HCT116 (cell line): ENCODE results near the gene WHRN. TPM values are rescaled to one million over a fixed set of nuclear protein-coding genes. Genes with fewer than 3 reads are reported as not detected.

Source experiments
- ATAC-seq: fragments of 200-7000 bp; cut with Tn5 transposase; 2 replicates; pipeline ENCODE4 v1.9.1; 2020; ENCODE audit warnings: mild to moderate bottlenecking, moderate library complexity
- BruUV-seq: library from RNA; stranded (reverse); fragments of 400-500 nt; replicated peaks from 2 replicates; lab custom pipeline; 2021; lab: Mats Ljungman, UMichigan
- CTCF ChIA-PET: fragments of 300-600 bp; sonication (Branson Sonifier 250); formaldehyde crosslinking; loops from one replicate; lab custom pipeline; 2021; ENCODE audit warnings: antibody characterized with exemption; lab: Charles Lee
- POLR2A ChIA-PET: fragments of 300-600, 350-600 bp; sonication (Branson Sonifier 250); formaldehyde crosslinking; loops from one replicate; lab custom pipeline; 2021; ENCODE audit warnings: antibody characterized with exemption; lab: Charles Lee
- RAD21 ChIA-PET, 2 experiments: fragments of 300-600 bp; sonication (Branson Sonifier 250); formaldehyde crosslinking; loops; one replicate each; lab custom pipeline; 2023; ENCODE audit warnings: low total read pairs in 2 of 2; ENCODE audit not compliant: uncharacterized antibody in 2 of 2, unreplicated experiment in 2 of 2, low non-redundant PET in 1 of 2; lab: Charles Lee
- DNase-seq: peaks from one replicate; pipeline ENCODE4 v3.0.0-alpha.2; 2010; ENCODE audit warnings: low read depth, low spot score
- H2AFZ ChIP-seq: fragments of 200-600 bp; shearing (Covaris generic), sonication (generic); 2 replicates; pipeline ENCODE4 v1.6.1; 2017; ENCODE audit warnings: low read depth, mixed run types, mixed read lengths, antibody characterized with exemption, low read length; ENCODE audit not compliant: poor library complexity, severe bottlenecking
- H3K27ac ChIP-seq: 2 replicates; pipeline ENCODE4 v1.5.1; 2012; ENCODE audit warnings: low read depth, low read length
- H3K27me3 ChIP-seq: fragments of 200-600 bp; sonication (generic); 2 replicates; pipeline ENCODE4 v1.6.1; 2016; ENCODE audit warnings: mixed run types, low read length, mixed read lengths; ENCODE audit not compliant: insufficient read depth
- H3K36me3 ChIP-seq, 2 experiments: fragments of 200-500 bp in 1 of 2; fragments of 200-600 bp in 1 of 2; sonication (Bioruptor generic) in 1 of 2; sonication (generic) in 1 of 2; 2 replicates each; pipeline versions ENCODE4 v1.5.1 to v1.6.1; 2014 to 2016; ENCODE audit warnings: low read length in 2 of 2, inconsistent platforms in 1 of 2, mixed read lengths in 1 of 2, mixed run types in 1 of 2; ENCODE audit not compliant: insufficient read depth in 2 of 2, control insufficient read depth in 1 of 2
- H3K4me1 ChIP-seq, 2 experiments: fragments of 200-600 bp in 1 of 2; sonication (generic) in 1 of 2; 2 replicates each; pipeline versions ENCODE4 v1.5.1 to v1.6.1; 2012 to 2017; ENCODE audit warnings: low read length in 2 of 2, inconsistent platforms in 1 of 2, mild to moderate bottlenecking in 1 of 2, mixed read lengths in 1 of 2, mixed run types in 1 of 2, moderate library complexity in 1 of 2; ENCODE audit not compliant: insufficient read depth in 2 of 2, control insufficient read depth in 1 of 2
- H3K4me2 ChIP-seq: fragments of 200-600 bp; sonication (generic); 2 replicates; pipeline ENCODE4 v1.6.1; 2017; ENCODE audit warnings: mixed run types, low read length, mixed read lengths
- H3K4me3 ChIP-seq, 2 experiments: fragments of 200-600 bp in 1 of 2; sonication (generic) in 1 of 2; replicated peaks in 1 of 2; 2 replicates each; pipeline ENCODE4 v1.5.1; 2011 to 2016; ENCODE audit warnings: low read length in 2 of 2, control low read depth in 1 of 2, low read depth in 1 of 2, mild to moderate bottlenecking in 1 of 2, mixed read lengths in 1 of 2, mixed run types in 1 of 2
- H3K79me2 ChIP-seq: fragments of 200-600 bp; sonication (generic); 2 replicates; pipeline ENCODE4 v1.6.1; 2017; ENCODE audit warnings: mild to moderate bottlenecking, mixed run types, low read length, moderate library complexity, mixed read lengths; ENCODE audit not compliant: insufficient read depth
- H3K9ac ChIP-seq: fragments of 200-600 bp; sonication (generic); 2 replicates; pipeline ENCODE4 v1.6.1; 2016; ENCODE audit warnings: low read length, mixed read lengths
- H3K9me2 ChIP-seq: fragments of 200-600 bp; sonication (generic), shearing (Covaris generic); 2 replicates; pipeline ENCODE4 v1.6.1; 2017; ENCODE audit warnings: mixed run types, mild to moderate bottlenecking, moderate library complexity; ENCODE audit not compliant: insufficient read depth
- H3K9me3 ChIP-seq, 2 experiments: fragments of 200-500 bp in 1 of 2; fragments of 200-600 bp in 1 of 2; sonication (Bioruptor generic) in 1 of 2; sonication (generic) in 1 of 2; 2 replicates each; pipeline ENCODE4 v1.6.1; 2014 to 2017; ENCODE audit warnings: low read length in 2 of 2, mixed read lengths in 2 of 2, inconsistent platforms in 1 of 2, low read depth in 1 of 2, mild to moderate bottlenecking in 1 of 2, mixed run types in 1 of 2, moderate library complexity in 1 of 2; ENCODE audit not compliant: control insufficient read depth in 1 of 2, insufficient read depth in 1 of 2
- H4K20me1 ChIP-seq: fragments of 200-600 bp; sonication (generic), shearing (Covaris generic); 2 replicates; pipeline ENCODE4 v1.6.1; 2017; ENCODE audit warnings: mixed run types, mild to moderate bottlenecking, moderate library complexity; ENCODE audit not compliant: insufficient read depth
- EGR1 ChIP-seq: IDR thresholded peaks from 2 replicates; pipeline ENCODE4 v1.6.1; 2012; ENCODE audit warnings: low read depth
- ELF1 ChIP-seq: IDR thresholded peaks from 2 replicates; pipeline ENCODE4 v1.6.1; 2012; ENCODE audit warnings: low read depth, borderline replicate concordance
- EZH2 ChIP-seq: fragments of 200-600 bp; sonication (generic); IDR thresholded peaks from 2 replicates; pipeline ENCODE4 v1.6.1; 2017; ENCODE audit warnings: antibody characterized with exemption, mixed run types
- EZH2phosphoT487 ChIP-seq: fragments of 200-600 bp; IDR thresholded peaks from 2 replicates; pipeline ENCODE4 v1.6.1; 2018; ENCODE audit warnings: antibody characterized with exemption, borderline replicate concordance
- FOSL1 ChIP-seq: IDR thresholded peaks from 2 replicates; pipeline ENCODE4 v1.6.1; 2012; ENCODE audit warnings: low read depth
- JUND ChIP-seq: IDR thresholded peaks from 2 replicates; pipeline ENCODE4 v1.6.1; 2012
- POLR2A ChIP-seq: IDR thresholded peaks from 2 replicates; pipeline ENCODE4 v1.7.0; 2011; ENCODE audit warnings: borderline replicate concordance; ENCODE audit not compliant: insufficient read depth, insufficient read length; ENCODE audit errors: extremely low read depth
- POLR2AphosphoS5 ChIP-seq: IDR thresholded peaks from 2 replicates; pipeline ENCODE4 v1.6.1; 2011; ENCODE audit warnings: mild to moderate bottlenecking, low read depth, low read length, moderate library complexity
- RAD21 ChIP-seq: IDR thresholded peaks from 2 replicates; pipeline ENCODE4 v1.6.1; 2012; ENCODE audit warnings: low read depth, mild to moderate bottlenecking
- SIN3A ChIP-seq: IDR thresholded peaks from 2 replicates; pipeline ENCODE4 v1.6.1; 2012; ENCODE audit warnings: low read depth
- SP1 ChIP-seq: IDR thresholded peaks from 2 replicates; pipeline ENCODE4 v1.6.1; 2012; ENCODE audit warnings: low read depth
- SRF ChIP-seq: IDR thresholded peaks from 2 replicates; pipeline ENCODE4 v1.6.1; 2012; ENCODE audit warnings: low read depth
- TCF7L2 ChIP-seq: IDR thresholded peaks from 2 replicates; pipeline ENCODE4 v1.7.0; 2011; ENCODE audit warnings: borderline replicate concordance, inconsistent platforms; ENCODE audit not compliant: insufficient read depth, insufficient read length; ENCODE audit errors: extremely low read depth
- YY1 ChIP-seq: IDR thresholded peaks from 2 replicates; pipeline ENCODE4 v1.6.1; 2011; ENCODE audit warnings: low read length, low read depth, moderate library complexity, mild to moderate bottlenecking; ENCODE audit not compliant: insufficient replicate concordance; ENCODE audit errors: extremely low read depth
- ZFX ChIP-seq: fragments of 450-650 bp; IDR thresholded peaks from 2 replicates; pipeline ENCODE4 v1.6.1; 2017
- ZNF274 ChIP-seq: fragments of 200-500 bp; sonication (Bioruptor generic); IDR thresholded peaks from 2 replicates; pipeline ENCODE4 v1.6.1; 2014; ENCODE audit warnings: mild to moderate bottlenecking, low read depth, low read length, inconsistent platforms
- intact Hi-C: fragments of 100-400 bp; cut with micrococcal nuclease; formaldehyde crosslinking; loops from 2 replicates; pipeline ENCODE4 v1.10.0; 2022
- total RNA-seq: library from RNA; stranded (reverse); gene quantifications from one replicate; pipeline ENCODE4 v1.2.1, GENCODE V29; 2021; ENCODE audit not compliant: unreplicated experiment
- TF ChIP-seq, protein P1 (sequence below): IDR thresholded peaks from 2 replicates; pipeline ENCODE4 v1.6.1; 2012
- TF ChIP-seq, protein P2 (sequence below): IDR thresholded peaks from 2 replicates; pipeline ENCODE4 v1.6.1; 2012
- TF ChIP-seq, protein P3 (sequence below): IDR thresholded peaks from 2 replicates; pipeline ENCODE4 v1.6.1; 2012; ENCODE audit warnings: low read depth
- TF ChIP-seq, protein P4 (sequence below), 3 experiments: fragments of 200-600 bp in 1 of 3; sonication (generic) in 1 of 3; IDR thresholded peaks in 2 of 3; conservative IDR thresholded peaks in 1 of 3; 2 replicates each; pipeline ENCODE4 v1.5.1; 2012 to 2017; ENCODE audit warnings: low read depth in 2 of 3, low read length in 2 of 3, antibody characterized with exemption in 1 of 3, borderline replicate concordance in 1 of 3, control low read depth in 1 of 3, mild to moderate bottlenecking in 1 of 3, mixed read lengths in 1 of 3, mixed run types in 1 of 3, moderate library complexity in 1 of 3; ENCODE audit not compliant: insufficient read depth in 1 of 3

Gene WHRN
- total RNA-seq, 1 experiment from 2014 or later = 12.8 TPM

DNA sequence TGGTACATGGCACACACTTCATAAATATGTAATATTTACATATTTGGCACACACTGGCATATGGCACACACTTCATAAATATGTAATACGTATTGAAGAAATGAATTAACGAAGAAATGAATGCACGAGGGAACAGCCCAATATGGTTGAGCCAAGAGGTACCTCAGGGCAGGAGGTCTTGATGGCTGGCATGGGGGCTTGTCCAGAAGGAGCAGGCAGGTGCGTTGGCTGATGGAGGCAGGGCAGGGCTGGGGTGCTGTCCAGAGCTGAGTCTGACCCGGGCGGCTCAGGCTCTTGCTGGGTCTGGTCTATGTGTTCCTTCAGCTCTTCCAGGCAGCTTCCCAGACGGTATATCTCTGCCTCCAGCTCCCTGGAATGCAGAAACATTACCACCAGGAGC is 143.7 kb downstream of the WHRN start:
- ChIA-PET CTCF (no interaction called here), RAD21 (no interaction called here)

More for the DNA sequence above, 143.7 kb downstream of the WHRN start:
- no peaks in the 10 kb centered on the region for H4K20me1 ChIP-seq
- no peak overlapping the region for H3K27ac ChIP-seq
- H3K9me3 ChIP-seq = no peaks in the 10 kb centered on the region
- no peak overlapping the region for H3K9ac ChIP-seq
- H3K27me3 ChIP-seq = no peaks in the 10 kb centered on the region
- TF ChIP-seq, protein P1, sequence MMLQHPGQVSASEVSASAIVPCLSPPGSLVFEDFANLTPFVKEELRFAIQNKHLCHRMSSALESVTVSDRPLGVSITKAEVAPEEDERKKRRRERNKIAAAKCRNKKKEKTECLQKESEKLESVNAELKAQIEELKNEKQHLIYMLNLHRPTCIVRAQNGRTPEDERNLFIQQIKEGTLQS = no peak
- TF ChIP-seq, protein P2, sequence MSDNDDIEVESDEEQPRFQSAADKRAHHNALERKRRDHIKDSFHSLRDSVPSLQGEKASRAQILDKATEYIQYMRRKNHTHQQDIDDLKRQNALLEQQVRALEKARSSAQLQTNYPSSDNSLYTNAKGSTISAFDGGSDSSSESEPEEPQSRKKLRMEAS = no peak
- TF ChIP-seq, protein P3, sequence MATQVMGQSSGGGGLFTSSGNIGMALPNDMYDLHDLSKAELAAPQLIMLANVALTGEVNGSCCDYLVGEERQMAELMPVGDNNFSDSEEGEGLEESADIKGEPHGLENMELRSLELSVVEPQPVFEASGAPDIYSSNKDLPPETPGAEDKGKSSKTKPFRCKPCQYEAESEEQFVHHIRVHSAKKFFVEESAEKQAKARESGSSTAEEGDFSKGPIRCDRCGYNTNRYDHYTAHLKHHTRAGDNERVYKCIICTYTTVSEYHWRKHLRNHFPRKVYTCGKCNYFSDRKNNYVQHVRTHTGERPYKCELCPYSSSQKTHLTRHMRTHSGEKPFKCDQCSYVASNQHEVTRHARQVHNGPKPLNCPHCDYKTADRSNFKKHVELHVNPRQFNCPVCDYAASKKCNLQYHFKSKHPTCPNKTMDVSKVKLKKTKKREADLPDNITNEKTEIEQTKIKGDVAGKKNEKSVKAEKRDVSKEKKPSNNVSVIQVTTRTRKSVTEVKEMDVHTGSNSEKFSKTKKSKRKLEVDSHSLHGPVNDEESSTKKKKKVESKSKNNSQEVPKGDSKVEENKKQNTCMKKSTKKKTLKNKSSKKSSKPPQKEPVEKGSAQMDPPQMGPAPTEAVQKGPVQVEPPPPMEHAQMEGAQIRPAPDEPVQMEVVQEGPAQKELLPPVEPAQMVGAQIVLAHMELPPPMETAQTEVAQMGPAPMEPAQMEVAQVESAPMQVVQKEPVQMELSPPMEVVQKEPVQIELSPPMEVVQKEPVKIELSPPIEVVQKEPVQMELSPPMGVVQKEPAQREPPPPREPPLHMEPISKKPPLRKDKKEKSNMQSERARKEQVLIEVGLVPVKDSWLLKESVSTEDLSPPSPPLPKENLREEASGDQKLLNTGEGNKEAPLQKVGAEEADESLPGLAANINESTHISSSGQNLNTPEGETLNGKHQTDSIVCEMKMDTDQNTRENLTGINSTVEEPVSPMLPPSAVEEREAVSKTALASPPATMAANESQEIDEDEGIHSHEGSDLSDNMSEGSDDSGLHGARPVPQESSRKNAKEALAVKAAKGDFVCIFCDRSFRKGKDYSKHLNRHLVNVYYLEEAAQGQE = no peak
- TF ChIP-seq ZFX = no peak
- no peak for TF ChIP-seq YY1
- no peak for TF ChIP-seq TCF7L2
- TF ChIP-seq SP1 = no peak
- no peak for TF ChIP-seq FOSL1
- no peak for TF ChIP-seq JUND
- TF ChIP-seq EZH2 = no peak
- TF ChIP-seq POLR2AphosphoS5 = no peak
- TF ChIP-seq, protein P4, sequence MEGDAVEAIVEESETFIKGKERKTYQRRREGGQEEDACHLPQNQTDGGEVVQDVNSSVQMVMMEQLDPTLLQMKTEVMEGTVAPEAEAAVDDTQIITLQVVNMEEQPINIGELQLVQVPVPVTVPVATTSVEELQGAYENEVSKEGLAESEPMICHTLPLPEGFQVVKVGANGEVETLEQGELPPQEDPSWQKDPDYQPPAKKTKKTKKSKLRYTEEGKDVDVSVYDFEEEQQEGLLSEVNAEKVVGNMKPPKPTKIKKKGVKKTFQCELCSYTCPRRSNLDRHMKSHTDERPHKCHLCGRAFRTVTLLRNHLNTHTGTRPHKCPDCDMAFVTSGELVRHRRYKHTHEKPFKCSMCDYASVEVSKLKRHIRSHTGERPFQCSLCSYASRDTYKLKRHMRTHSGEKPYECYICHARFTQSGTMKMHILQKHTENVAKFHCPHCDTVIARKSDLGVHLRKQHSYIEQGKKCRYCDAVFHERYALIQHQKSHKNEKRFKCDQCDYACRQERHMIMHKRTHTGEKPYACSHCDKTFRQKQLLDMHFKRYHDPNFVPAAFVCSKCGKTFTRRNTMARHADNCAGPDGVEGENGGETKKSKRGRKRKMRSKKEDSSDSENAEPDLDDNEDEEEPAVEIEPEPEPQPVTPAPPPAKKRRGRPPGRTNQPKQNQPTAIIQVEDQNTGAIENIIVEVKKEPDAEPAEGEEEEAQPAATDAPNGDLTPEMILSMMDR (IDR thresholded peaks at IDR 0.05 in 2 of 3, conservative IDR thresholded peaks at IDR 0.05 in 1 of 3; ENCODE audit: borderline replicate concordance in 1 of 3, insufficient read depth in 1 of 3, low read depth in 2 of 3, low read length in 2 of 3) = no peak
- no peak for TF ChIP-seq EZH2phosphoT487
- TF ChIP-seq RAD21 = no peak
- no peak for TF ChIP-seq SRF
- no peak for TF ChIP-seq ZNF274
- no peak for TF ChIP-seq ELF1
- no peak for TF ChIP-seq SIN3A
- TF ChIP-seq POLR2A = no peak
- TF ChIP-seq EGR1 = no peak
- no peaks in the 10 kb centered on the region for H3K79me2 ChIP-seq
- no peaks in the 10 kb centered on the region for H3K9me2 ChIP-seq
- POLR2A ChIA-PET = no interaction called here
- no peak overlapping the region for H3K4me2 ChIP-seq
- DNase-seq (no peak), ATAC-seq (no peak)
- no peak overlapping the region for H2AFZ ChIP-seq
- peaks cover 0 to 4% of the 10 kb centered on the region in 2 experiments; a peak in 2 of 4 replicates for H3K4me1 ChIP-seq
- H3K4me3 ChIP-seq = no peak overlapping the region
- no peaks in the 10 kb centered on the region; a peak in 1 of 4 replicates for H3K36me3 ChIP-seq
- intact Hi-C loops = no loop called here
- BruUV-seq = no TSS peak
